GM23338 (cell line): ENCODE results near the gene TSC22D2. TPM values are rescaled to one million over a fixed set of nuclear protein-coding genes. Genes with fewer than 3 reads are reported as not detected.
A peak's percentile ranks its signal among the peaks of the same experiment; 100 is the strongest.

Experiments
- ATAC-seq: fragments of 200-7000 bp; cut with Tn5 transposase; 3 replicates; pipeline ENCODE4 v1.9.1; 2020
- DNase-seq: peaks from one replicate; pipeline ENCODE4 v3.0.0-alpha.2; 2015; ENCODE audit warnings: low spot score
- H2AFZ ChIP-seq: fragments of 200-600 bp; sonication (generic); 2 replicates; pipeline ENCODE4 v1.8.0; 2016; ENCODE audit warnings: antibody characterized with exemption, mild to moderate bottlenecking, moderate library complexity
- H3F3A ChIP-seq: fragments of 200-600 bp; sonication (generic); replicated peaks from 2 replicates; pipeline ENCODE4 v1.8.0; 2017; ENCODE audit warnings: antibody characterized with exemption, mixed run types, low read depth
- H3K27ac ChIP-seq: fragments of 200-600 bp; sonication (generic); 2 replicates; pipeline ENCODE4 v1.6.1; 2016; ENCODE audit warnings: low read depth
- H3K27me3 ChIP-seq: fragments of 200-600 bp; sonication (generic); 2 replicates; pipeline ENCODE4 v1.8.0; 2016; ENCODE audit warnings: mild to moderate bottlenecking, mixed run types, moderate library complexity; ENCODE audit not compliant: insufficient read depth
- H3K36me3 ChIP-seq: fragments of 200-600 bp; sonication (generic); 2 replicates; pipeline ENCODE4 v1.8.0; 2016; ENCODE audit warnings: mild to moderate bottlenecking; ENCODE audit not compliant: insufficient read depth
- H3K4me1 ChIP-seq: fragments of 200-600 bp; sonication (generic); 2 replicates; pipeline ENCODE4 v1.8.0; 2016; ENCODE audit warnings: mild to moderate bottlenecking, moderate library complexity; ENCODE audit not compliant: insufficient read depth
- H3K4me2 ChIP-seq: fragments of 200-600 bp; sonication (generic); 2 replicates; pipeline ENCODE4 v1.7.1; 2017; ENCODE audit warnings: mixed run types
- H3K4me3 ChIP-seq: fragments of 200-600 bp; sonication (generic); 2 replicates; pipeline ENCODE4 v1.6.1; 2016; ENCODE audit warnings: mixed run types
- H3K79me2 ChIP-seq: fragments of 200-600 bp; sonication (generic); replicated peaks from 2 replicates; pipeline ENCODE4 v1.8.0; 2017; ENCODE audit warnings: mild to moderate bottlenecking; ENCODE audit not compliant: insufficient read depth
- H3K9me2 ChIP-seq: fragments of 200-600 bp; sonication (generic); 2 replicates; pipeline ENCODE4 v1.8.0; 2017; ENCODE audit not compliant: insufficient read depth
- H4K20me1 ChIP-seq: fragments of 200-600 bp; sonication (generic); replicated peaks from 2 replicates; pipeline ENCODE4 v1.8.0; 2017; ENCODE audit warnings: mild to moderate bottlenecking; ENCODE audit not compliant: insufficient read depth
- H3K27ac Mint-ChIP-seq: 2 replicates; pipeline ENCODE4 v1.8.0; 2020; ENCODE audit warnings: inconsistent platforms, mild to moderate bottlenecking, moderate library complexity, mixed read lengths
- H3K27me3 Mint-ChIP-seq: 3 replicates; pipeline ENCODE4 v1.8.0; 2022; ENCODE audit warnings: low read depth, mild to moderate bottlenecking, moderate library complexity, mixed read lengths, inconsistent platforms; ENCODE audit not compliant: insufficient read depth, poor library complexity
- H3K36me3 Mint-ChIP-seq: 3 replicates; pipeline ENCODE4 v1.8.0; 2021; ENCODE audit warnings: low read depth, mild to moderate bottlenecking, inconsistent platforms, moderate library complexity, mixed read lengths
- H3K4me1 Mint-ChIP-seq: 3 replicates; pipeline ENCODE4 v1.8.0; 2020; ENCODE audit warnings: mild to moderate bottlenecking, inconsistent platforms, mixed read lengths
- H3K4me3 Mint-ChIP-seq: 3 replicates; pipeline ENCODE4 v1.8.0; 2021; ENCODE audit warnings: moderate library complexity, mild to moderate bottlenecking, inconsistent platforms, mixed read lengths
- H3K9me3 Mint-ChIP-seq: 3 replicates; pipeline ENCODE4 v1.8.0; 2020; ENCODE audit warnings: moderate library complexity, mild to moderate bottlenecking, inconsistent platforms, mixed read lengths
- CREB1 ChIP-seq: fragments of 250-450 bp; sonication (Bioruptor Pico); IDR thresholded peaks from 2 replicates; pipeline ENCODE4 v1.5.0; 2020; ENCODE audit warnings: low read depth, mild to moderate bottlenecking, moderate library complexity
- CTCF ChIP-seq, 2 experiments: fragments of 200-600 bp in 1 of 2; sonication (generic) in 1 of 2; conservative IDR thresholded peaks; 2 replicates each; pipeline versions ENCODE4 v1.5.1 to v1.6.1; 2016 to 2017; ENCODE audit warnings: antibody characterized with exemption in 2 of 2, low read depth in 2 of 2, mild to moderate bottlenecking in 2 of 2, moderate library complexity in 1 of 2
- ETS1 ChIP-seq: IDR thresholded peaks from 2 replicates; pipeline ENCODE4 v1.6.1; 2016; ENCODE audit warnings: antibody characterized with exemption
- EZH2 ChIP-seq: fragments of 200-600 bp; sonication (generic); IDR thresholded peaks from one replicate; pipeline ENCODE4 v1.8.0; 2017; ENCODE audit warnings: antibody characterized with exemption, mild to moderate bottlenecking, low read depth; ENCODE audit not compliant: unreplicated experiment
- JUNB ChIP-seq: IDR thresholded peaks from one replicate; pipeline ENCODE4 v1.6.1; 2016; ENCODE audit warnings: antibody characterized with exemption; ENCODE audit not compliant: unreplicated experiment
- NANOG ChIP-seq: IDR thresholded peaks from 2 replicates; pipeline ENCODE4 v1.6.1; 2016; ENCODE audit warnings: antibody characterized with exemption, borderline replicate concordance
- POLR2AphosphoS5 ChIP-seq: IDR thresholded peaks from 2 replicates; pipeline ENCODE4 v1.6.1; 2016; ENCODE audit warnings: antibody characterized with exemption, low read depth
- STAT1 ChIP-seq: IDR thresholded peaks from one replicate; pipeline ENCODE4 v1.6.1; 2016; ENCODE audit warnings: antibody characterized with exemption; ENCODE audit not compliant: unreplicated experiment
- ZNF331 ChIP-seq: fragments of 250-450 bp; sonication (Bioruptor Pico); IDR thresholded peaks from 2 replicates; pipeline ENCODE4 v1.5.0; 2020; ENCODE audit warnings: low read depth, mild to moderate bottlenecking, moderate library complexity
- polyA plus RNA-seq: library from polyadenylated mRNA; unstranded; fragments of >200 nt; fragmentation: Nextera tagmentation; extraction: Ambion mirVana; gene quantifications from 2 replicates; pipeline ENCODE4 v1.2.1, GENCODE V29; 2016
- total RNA-seq: library from RNA; depleted of rRNA; stranded (reverse); fragments of >200 nt; shearing (Covaris generic); gene quantifications from 2 replicates; pipeline ENCODE4 v1.2.3, GENCODE V29; 2014
- TF ChIP-seq, protein P1 (sequence below): IDR thresholded peaks from one replicate; pipeline ENCODE4 v1.6.1; 2018; ENCODE audit warnings: antibody characterized with exemption; ENCODE audit not compliant: unreplicated experiment

TSC22D2 gene
- total and polyA plus RNA-seq, 2 experiments from 2014 or later, result 18.6 to 34.2 TPM

DNA sequence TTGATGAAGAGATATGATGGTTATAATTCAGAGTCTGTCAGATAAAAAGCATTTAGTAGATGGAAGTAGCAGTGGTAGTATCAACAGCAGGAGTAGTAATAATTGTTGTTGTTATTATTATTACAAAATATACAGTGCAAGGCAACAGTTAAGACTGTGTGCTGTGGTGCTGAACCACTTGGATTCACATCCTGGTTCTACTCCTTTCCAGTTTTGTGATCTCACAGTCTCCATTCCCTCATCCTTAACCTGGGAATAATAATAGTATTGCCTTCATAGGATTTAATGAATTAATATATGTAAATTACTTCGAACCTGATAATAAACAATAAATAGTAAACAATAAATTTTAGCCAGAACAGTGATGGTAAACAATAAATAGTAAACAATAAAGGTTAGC lies 37.1 kb upstream of the TSC22D2 start:
- no peak overlapping the region for H3K4me3 Mint-ChIP-seq
- H3K9me3 Mint-ChIP-seq, result no peaks in the 10 kb centered on the region

More for the DNA sequence above, 37.1 kb upstream of the TSC22D2 start:
- Histone ChIP-seq H3K36me3 (no peaks in the 10 kb centered on the region), H3K4me3 (no peak overlapping the region), H3K4me1 (peaks cover 19% of the 10 kb centered on the region), H3K27ac (no peak overlapping the region), H3K79me2 (no peaks in the 10 kb centered on the region), H3K27me3 (no peaks in the 10 kb centered on the region), H4K20me1 (no peaks in the 10 kb centered on the region), H2AFZ (no peak overlapping the region), H3F3A (no peaks in the 10 kb centered on the region), H3K9me2 (no peaks in the 10 kb centered on the region), H3K4me2 (peak overlapping the region; percentile 3; the same call in 1 of the 2 replicates)
- Mint-ChIP-seq H3K4me1 (peaks cover 39% of the 10 kb centered on the region), H3K27me3 (no peaks in the 10 kb centered on the region), H3K36me3 (no peaks in the 10 kb centered on the region), H3K27ac (peak overlapping the region; percentile 53; the same call in 1 of the 2 replicates)
- no peak for DNase-seq
- TF ChIP-seq JUNB, result no peak
- TF ChIP-seq POLR2AphosphoS5, result no peak
- TF ChIP-seq ZNF331 (CRISPR knock-in tag), result no peak
- no peak for TF ChIP-seq CREB1 (CRISPR knock-in tag)
- no peak for TF ChIP-seq NANOG
- TF ChIP-seq CTCF (conservative IDR thresholded peaks at IDR 0.05; ENCODE audit: low read depth in 2 of 2), result no peak
- no peak for TF ChIP-seq EZH2
- TF ChIP-seq, protein P1, sequence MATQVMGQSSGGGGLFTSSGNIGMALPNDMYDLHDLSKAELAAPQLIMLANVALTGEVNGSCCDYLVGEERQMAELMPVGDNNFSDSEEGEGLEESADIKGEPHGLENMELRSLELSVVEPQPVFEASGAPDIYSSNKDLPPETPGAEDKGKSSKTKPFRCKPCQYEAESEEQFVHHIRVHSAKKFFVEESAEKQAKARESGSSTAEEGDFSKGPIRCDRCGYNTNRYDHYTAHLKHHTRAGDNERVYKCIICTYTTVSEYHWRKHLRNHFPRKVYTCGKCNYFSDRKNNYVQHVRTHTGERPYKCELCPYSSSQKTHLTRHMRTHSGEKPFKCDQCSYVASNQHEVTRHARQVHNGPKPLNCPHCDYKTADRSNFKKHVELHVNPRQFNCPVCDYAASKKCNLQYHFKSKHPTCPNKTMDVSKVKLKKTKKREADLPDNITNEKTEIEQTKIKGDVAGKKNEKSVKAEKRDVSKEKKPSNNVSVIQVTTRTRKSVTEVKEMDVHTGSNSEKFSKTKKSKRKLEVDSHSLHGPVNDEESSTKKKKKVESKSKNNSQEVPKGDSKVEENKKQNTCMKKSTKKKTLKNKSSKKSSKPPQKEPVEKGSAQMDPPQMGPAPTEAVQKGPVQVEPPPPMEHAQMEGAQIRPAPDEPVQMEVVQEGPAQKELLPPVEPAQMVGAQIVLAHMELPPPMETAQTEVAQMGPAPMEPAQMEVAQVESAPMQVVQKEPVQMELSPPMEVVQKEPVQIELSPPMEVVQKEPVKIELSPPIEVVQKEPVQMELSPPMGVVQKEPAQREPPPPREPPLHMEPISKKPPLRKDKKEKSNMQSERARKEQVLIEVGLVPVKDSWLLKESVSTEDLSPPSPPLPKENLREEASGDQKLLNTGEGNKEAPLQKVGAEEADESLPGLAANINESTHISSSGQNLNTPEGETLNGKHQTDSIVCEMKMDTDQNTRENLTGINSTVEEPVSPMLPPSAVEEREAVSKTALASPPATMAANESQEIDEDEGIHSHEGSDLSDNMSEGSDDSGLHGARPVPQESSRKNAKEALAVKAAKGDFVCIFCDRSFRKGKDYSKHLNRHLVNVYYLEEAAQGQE, result no peak
- no peak for TF ChIP-seq ETS1
- no peak for TF ChIP-seq STAT1
- no peak for ATAC-seq
